ENCODE data around the gene PEAK3. TPM values are rescaled to one million over a fixed set of nuclear protein-coding genes. Genes with fewer than 3 reads are reported as not detected.

Gene PEAK3
- total and polyA plus RNA-seq, 4 donors = 0.31 to 7.4 (median 3.8) TPM

DNA sequence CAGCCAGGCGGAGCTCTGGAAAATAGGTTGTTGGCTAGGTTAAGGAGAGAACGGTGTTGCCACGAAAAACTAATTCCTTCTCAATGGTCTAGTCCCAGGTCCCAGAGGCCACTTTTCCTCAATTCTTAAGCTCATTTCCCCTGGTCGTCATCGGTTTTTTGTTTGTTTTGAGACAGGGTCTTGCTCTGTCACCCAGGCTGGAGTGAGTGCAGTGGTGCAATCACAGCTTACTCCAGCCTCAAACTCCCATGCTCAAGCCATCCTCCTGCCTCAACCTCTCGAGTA, 44.2 kb downstream of the PEAK3 start:
- Histone ChIP-seq H3K4me1 (ENCODE audit: control insufficient read depth in 5 of 5, insufficient read depth in 5 of 5, low read length in 5 of 5) (peaks cover 19 to 49% (median 31%) of the 10 kb centered on the region in 5 donors), H3K27me3 (ENCODE audit: control insufficient read depth in 3 of 3, insufficient read depth in 3 of 3, low read length in 2 of 3) (no peaks in the 10 kb centered on the region), H3K9ac (ENCODE audit: insufficient read depth in 1 of 2, low read length in 2 of 2) (no peak overlapping the region), H3K36me3 (ENCODE audit: control insufficient read depth in 4 of 4, insufficient read depth in 4 of 4, low read length in 4 of 4) (peaks cover 0 to 17% (median 4%) of the 10 kb centered on the region in 4 donors), H3K9me3 (ENCODE audit: control insufficient read depth in 4 of 4, insufficient read depth in 3 of 4, low read length in 3 of 4) (no peaks in the 10 kb centered on the region), H3K4me3 (peak overlapping the region; percentile 67), H3K27ac (ENCODE audit: low read depth in 1 of 2, low read length in 1 of 2) (peak overlapping the region in 1 of 2 donors; percentile 99)
- no peak for DNase-seq
- no peak for TF ChIP-seq CTCF (IDR thresholded peaks at IDR 0.05; ENCODE audit: control extremely low read depth, extremely low read depth)
- ATAC-seq (ENCODE audit: insufficient read depth, low FRiP score) = no peak
- 63 to 71% methylated on average over 6 of the region's 6 CpGs for WGBS, 2 donors

- Histone ChIP-seq H3K27ac (ENCODE audit: low read depth in 1 of 2, low read length in 1 of 2) (peak overlapping the region; percentile 96 to 99), H3K9ac (ENCODE audit: insufficient read depth in 1 of 2, low read length in 2 of 2) (peak overlapping the region; percentile 44 to 89), H3K4me1 (ENCODE audit: control insufficient read depth in 5 of 5, insufficient read depth in 5 of 5, low read length in 5 of 5) (peaks cover 19 to 49% (median 27%) of the 10 kb centered on the region in 5 donors), H3K27me3 (ENCODE audit: control insufficient read depth in 3 of 3, insufficient read depth in 3 of 3, low read length in 2 of 3) (no peaks in the 10 kb centered on the region), H3K9me3 (ENCODE audit: control insufficient read depth in 4 of 4, insufficient read depth in 3 of 4, low read length in 3 of 4) (no peaks in the 10 kb centered on the region), H3K36me3 (ENCODE audit: control insufficient read depth in 4 of 4, insufficient read depth in 4 of 4, low read length in 4 of 4) (peaks cover 0 to 19% (median 2%) of the 10 kb centered on the region in 4 donors), H3K4me3 (peak overlapping the region; percentile 67)
- no peak for TF ChIP-seq CTCF (IDR thresholded peaks at IDR 0.05; ENCODE audit: control extremely low read depth, extremely low read depth)
- ATAC-seq (ENCODE audit: insufficient read depth, low FRiP score) (no peak), DNase-seq (no peak)
- 38 to 46% methylated on average over 38 to 43 of the region's 43 CpGs for WGBS, 2 donors
Observed at GRCh38 chr19:2237051-2237868, 44.7 kb downstream of the PEAK3 start.

- Histone ChIP-seq H3K27me3 (ENCODE audit: control insufficient read depth in 3 of 3, insufficient read depth in 3 of 3, low read length in 2 of 3) (no peaks in the 10 kb centered on the region), H3K4me1 (ENCODE audit: control insufficient read depth in 5 of 5, insufficient read depth in 5 of 5, low read length in 5 of 5) (peaks cover 19 to 46% (median 22%) of the 10 kb centered on the region in 5 donors), H3K36me3 (ENCODE audit: control insufficient read depth in 4 of 4, insufficient read depth in 4 of 4, low read length in 4 of 4) (peaks cover 0 to 25% (median 2%) of the 10 kb centered on the region in 4 donors), H3K9me3 (ENCODE audit: control insufficient read depth in 4 of 4, insufficient read depth in 3 of 4, low read length in 3 of 4) (no peaks in the 10 kb centered on the region), H3K4me3 (peak within 1 kb of the TSS; percentile 81), H3K9ac (ENCODE audit: insufficient read depth in 1 of 2, low read length in 2 of 2) (peak within 1 kb of the TSS; percentile 44 to 89), H3K27ac (ENCODE audit: low read depth in 1 of 2, low read length in 1 of 2) (peak within 1 kb of the TSS; percentile 96 to 99)
- peak; percentile 97 for TF ChIP-seq CTCF (IDR thresholded peaks at IDR 0.05; ENCODE audit: control extremely low read depth, extremely low read depth)
- DNase-seq (peak; percentile 99), ATAC-seq (ENCODE audit: insufficient read depth, low FRiP score) (peak; percentile 85)
- 0 to 1% methylated on average over 60 to 80 of the region's 80 CpGs for WGBS, 2 donors
Observed at GRCh38 chr19:2236314-2237050, 45.5 kb downstream of the PEAK3 start, which contains the start of the genes PLEKHJ1 and SF3A2. Gene PLEKHJ1 (minus strand): TSS chr19:2236329. CDS start chr19:2236248, 81 bp downstream. Gene SF3A2 (plus strand): TSS chr19:2236824. CDS start chr19:2243419, 6,595 bp downstream.
